Upper lobe of left lung (tissue), 6 donors: ENCODE results near the gene TMEM45A. TPM values are rescaled to one million over a fixed set of nuclear protein-coding genes. Genes with fewer than 3 reads are reported as not detected.

Experiments used
- ATAC-seq, 2 donors: fragments of 200-7000 bp; cut with Tn5 transposase; one replicate each; pipeline ENCODE4 v1.9.1; 2022; ENCODE audit warnings: mild to moderate bottlenecking in 2 of 2, moderate library complexity in 2 of 2; ENCODE audit not compliant: low FRiP score in 2 of 2
- DNase-seq, 2 donors: peaks; one replicate each; pipeline ENCODE4 v3.0.0-alpha.2; 2019 to 2020
- H3K27ac ChIP-seq, 4 donors: fragments of 200-600 bp; sonication (generic); one replicate each; pipeline ENCODE4 v1.5.1; 2016 to 2019
- H3K27me3 ChIP-seq, 4 donors: fragments of 200-600 bp; sonication (generic); one replicate each; pipeline ENCODE4 v1.5.1; 2017 to 2019
- H3K36me3 ChIP-seq, 4 donors: fragments of 200-600 bp; sonication (generic); one replicate each; pipeline ENCODE4 v1.5.1; 2016 to 2019
- H3K4me1 ChIP-seq, 4 donors: fragments of 200-600 bp; sonication (generic); one replicate each; pipeline ENCODE4 v1.5.1; 2018 to 2019
- H3K4me3 ChIP-seq, 4 donors: fragments of 200-600 bp; sonication (generic); one replicate each; pipeline ENCODE4 v1.5.1; 2017 to 2019; ENCODE audit warnings: mild to moderate bottlenecking in 2 of 4, moderate library complexity in 1 of 4
- H3K9me3 ChIP-seq, 4 donors: fragments of 200-600 bp; sonication (generic); one replicate each; pipeline ENCODE4 v1.5.1; 2018 to 2019
- EP300 ChIP-seq, 4 donors: sonication (generic); formaldehyde crosslinking; IDR thresholded peaks; one replicate each; pipeline ENCODE4 v1.5.1; 2017; ENCODE audit warnings: antibody characterized with exemption in 4 of 4, control low read depth in 2 of 4
- POLR2A ChIP-seq, 4 donors: fragments of 450-650 bp; IDR thresholded peaks; one replicate each; pipeline ENCODE4 v1.5.1; 2016 to 2017; ENCODE audit warnings: antibody characterized with exemption in 4 of 4, mild to moderate bottlenecking in 2 of 4
- POLR2AphosphoS5 ChIP-seq, 2 donors: sonication (generic); formaldehyde crosslinking; IDR thresholded peaks; one replicate each; pipeline ENCODE4 v1.5.1; 2017; ENCODE audit warnings: antibody characterized with exemption in 2 of 2
- WGBS, 2 donors: methylation state at CpG; one replicate each; pipeline ENCODE4 v1.1.5; 2017 to 2018; 5-methylcytosine and 5-hydroxymethylcytosine counted together
- total RNA-seq, 6 donors: library from RNA; depleted of rRNA in 4 of 6; stranded (reverse); fragments of >200 nt in 4 of 6; gene quantifications; one replicate each; pipeline versions ENCODE4 v1.1.0 to v1.2.1, GENCODE V29; 2016 to 2021
- TF ChIP-seq, protein P1 (sequence below), 6 experiments: fragments of 450-650 bp in 4 of 6; fragments of 200-600 bp in 2 of 6; sonication (generic) in 2 of 6; IDR thresholded peaks; one replicate each; pipeline ENCODE4 v1.5.1; 2016 to 2019; ENCODE audit warnings: antibody characterized with exemption in 6 of 6
- donor health status: DM: no; HTN: no; CAD: no; lungs with moderate emphysema.
- donor health status: DM: no; HTN: yes; CAD: no; lungs with severe emphysema.

The TMEM45A gene
- total RNA-seq, 6 donors from 2014 or later: 1.7 to 17.4 (median 5.0) TPM

GRCh38 chr3:100563228-100563627 lies 70.8 kb downstream of the TMEM45A start:
- 60 to 77% methylated on average over 1 of the region's 1 CpG for WGBS, 2 donors
- Histone ChIP-seq H3K4me1 (peaks cover 0 to 3% (median 0%) of the 10 kb centered on the region in 4 donors), H3K9me3 (no peaks in the 10 kb centered on the region), H3K4me3 (no peak overlapping the region), H3K27ac (no peak overlapping the region), H3K27me3 (no peaks in the 10 kb centered on the region), H3K36me3 (no peaks in the 10 kb centered on the region)
- DNase-seq (no peak), ATAC-seq (no peak)
- TF ChIP-seq POLR2AphosphoS5 (IDR thresholded peaks at IDR 0.05) (no peak), POLR2A (IDR thresholded peaks at IDR 0.05) (no peak), EP300 (IDR thresholded peaks at IDR 0.05) (no peak)
- TF ChIP-seq, protein P1, sequence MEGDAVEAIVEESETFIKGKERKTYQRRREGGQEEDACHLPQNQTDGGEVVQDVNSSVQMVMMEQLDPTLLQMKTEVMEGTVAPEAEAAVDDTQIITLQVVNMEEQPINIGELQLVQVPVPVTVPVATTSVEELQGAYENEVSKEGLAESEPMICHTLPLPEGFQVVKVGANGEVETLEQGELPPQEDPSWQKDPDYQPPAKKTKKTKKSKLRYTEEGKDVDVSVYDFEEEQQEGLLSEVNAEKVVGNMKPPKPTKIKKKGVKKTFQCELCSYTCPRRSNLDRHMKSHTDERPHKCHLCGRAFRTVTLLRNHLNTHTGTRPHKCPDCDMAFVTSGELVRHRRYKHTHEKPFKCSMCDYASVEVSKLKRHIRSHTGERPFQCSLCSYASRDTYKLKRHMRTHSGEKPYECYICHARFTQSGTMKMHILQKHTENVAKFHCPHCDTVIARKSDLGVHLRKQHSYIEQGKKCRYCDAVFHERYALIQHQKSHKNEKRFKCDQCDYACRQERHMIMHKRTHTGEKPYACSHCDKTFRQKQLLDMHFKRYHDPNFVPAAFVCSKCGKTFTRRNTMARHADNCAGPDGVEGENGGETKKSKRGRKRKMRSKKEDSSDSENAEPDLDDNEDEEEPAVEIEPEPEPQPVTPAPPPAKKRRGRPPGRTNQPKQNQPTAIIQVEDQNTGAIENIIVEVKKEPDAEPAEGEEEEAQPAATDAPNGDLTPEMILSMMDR (IDR thresholded peaks at IDR 0.05): no peak

- Histone ChIP-seq H3K9me3 (no peaks in the 10 kb centered on the region), H3K4me1 (peaks cover 0 to 3% (median 0%) of the 10 kb centered on the region in 4 donors), H3K27me3 (no peaks in the 10 kb centered on the region), H3K4me3 (no peak overlapping the region), H3K27ac (no peak overlapping the region), H3K36me3 (peaks cover 0 to under 1% (median 0%) of the 10 kb centered on the region in 4 donors)
- DNase-seq: no peak
- ATAC-seq: no peak
- 65 to 78% methylated on average over 2 of the region's 2 CpGs for WGBS, 2 donors
- no peak for TF ChIP-seq EP300 (IDR thresholded peaks at IDR 0.05)
- TF ChIP-seq POLR2A (IDR thresholded peaks at IDR 0.05): no peak
- TF ChIP-seq, protein P1 (IDR thresholded peaks at IDR 0.05): no peak
These were observed 71.3 kb downstream of the TMEM45A start for GRCh38 chr3:100563652-100564211.

DNA sequence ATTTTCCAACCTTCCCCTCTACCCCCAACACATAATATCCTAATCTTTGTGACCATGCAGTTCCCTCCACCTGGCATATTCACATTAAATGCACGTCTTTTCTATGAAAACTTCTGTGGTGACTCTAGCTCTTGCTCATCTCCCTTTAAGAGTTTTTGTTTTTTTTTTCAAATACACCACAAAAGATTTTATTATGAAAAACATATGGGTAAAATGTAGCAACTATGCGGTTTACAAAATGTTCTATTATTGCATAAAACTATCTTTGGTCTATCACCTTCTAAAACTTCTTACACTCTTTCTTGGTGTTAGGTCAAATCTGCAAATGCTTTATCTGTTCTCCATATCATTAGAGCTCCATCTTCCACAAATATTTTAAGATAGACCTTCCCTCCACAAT lies 78.4 kb downstream of the TMEM45A start:
- Histone ChIP-seq H3K36me3 (peaks cover 0 to 4% (median 0%) of the 10 kb centered on the region in 4 donors), H3K27ac (no peak overlapping the region), H3K27me3 (no peaks in the 10 kb centered on the region), H3K4me1 (no peaks in the 10 kb centered on the region), H3K4me3 (no peak overlapping the region), H3K9me3 (no peaks in the 10 kb centered on the region)
- TF ChIP-seq POLR2A (IDR thresholded peaks at IDR 0.05): no peak
- TF ChIP-seq, protein P1 (IDR thresholded peaks at IDR 0.05): no peak
- no peak for TF ChIP-seq POLR2AphosphoS5 (IDR thresholded peaks at IDR 0.05)
- TF ChIP-seq EP300 (IDR thresholded peaks at IDR 0.05): no peak
- WGBS, 2 donors: 91 to 94% methylated on average over 2 of the region's 2 CpGs
- DNase-seq (no peak), ATAC-seq (no peak)

DNA sequence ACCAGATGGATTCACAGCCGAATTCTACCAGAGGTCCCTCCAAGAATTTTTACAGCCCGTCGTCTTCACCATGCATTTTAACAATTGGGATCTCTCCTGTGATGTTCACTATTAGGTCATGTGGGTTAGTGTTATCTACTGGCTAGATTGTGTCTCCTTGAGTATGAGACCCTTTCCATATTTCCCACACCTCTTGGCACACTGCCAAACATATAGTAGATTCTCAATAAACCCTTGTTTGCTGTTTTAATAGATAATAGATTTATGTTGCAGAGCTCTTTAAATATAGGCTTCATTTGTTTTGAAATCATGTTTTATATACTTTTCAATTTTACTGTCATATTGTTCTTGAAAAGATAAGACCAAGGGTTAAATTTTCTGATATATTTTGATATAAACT lies 82.1 kb downstream of the TMEM45A start:
- 94 to 96% methylated on average over 3 of the region's 3 CpGs for WGBS, 2 donors

More for the DNA sequence above, 82.1 kb downstream of the TMEM45A start:
- Histone ChIP-seq H3K27me3 (no peaks in the 10 kb centered on the region), H3K27ac (no peak overlapping the region), H3K4me3 (no peak overlapping the region), H3K36me3 (no peaks in the 10 kb centered on the region), H3K9me3 (no peaks in the 10 kb centered on the region), H3K4me1 (no peaks in the 10 kb centered on the region)
- no peak for DNase-seq
- TF ChIP-seq EP300 (IDR thresholded peaks at IDR 0.05) (no peak), POLR2AphosphoS5 (IDR thresholded peaks at IDR 0.05) (no peak), POLR2A (IDR thresholded peaks at IDR 0.05) (no peak)
- TF ChIP-seq, protein P1 (IDR thresholded peaks at IDR 0.05): no peak
- no peak for ATAC-seq
